Measurements from ENCODE around the gene CCIN.
"Not testable (repeated sequence)": the region's sequence is repeated elsewhere in the genome, so short reads cannot be mapped to it uniquely, and the experiment has no call there.

GRCh38 chr9:36160126-36160525 is 9.1 kb upstream of the CCIN start:
- TF ChIP-seq CTCF, POLR2A (IDR thresholded peaks at IDR 0.05): not testable (repeated sequence)
